ENCODE results near the gene RTP1.
"Not testable (repeated sequence)": the region's sequence is repeated elsewhere in the genome, so short reads cannot be mapped to it uniquely, and the experiment has no call there.

Gene RTP1

GRCh38 chr3:187199463-187200050, 2.3 kb downstream of the RTP1 start:
- DNase-seq = not testable (repeated sequence)

GRCh38 chr3:187205683-187206082, 8.4 kb downstream of the RTP1 start:
- no peak for DNase-seq

- no peak for DNase-seq
Observed at GRCh38 chr3:187207062-187207461, 9.8 kb downstream of the RTP1 start.

- DNase-seq = no peak
Observed at GRCh38 chr3:187207624-187208023, 10.3 kb downstream of the RTP1 start.

GRCh38 chr3:187208159-187208558, 10.9 kb downstream of the RTP1 start:
- no peak for DNase-seq

- DNase-seq = no peak
Observed at GRCh38 chr3:187209491-187209890, 12.2 kb downstream of the RTP1 start.

GRCh38 chr3:187210091-187210490, 12.8 kb downstream of the RTP1 start:
- DNase-seq = no peak

GRCh38 chr3:187210545-187211327, 13.4 kb downstream of the RTP1 start:
- DNase-seq = no peak

GRCh38 chr3:187211532-187212195, 14.4 kb downstream of the RTP1 start:
- no peak for DNase-seq

GRCh38 chr3:187212196-187212545, 14.9 kb downstream of the RTP1 start:
- DNase-seq = no peak

- DNase-seq = no peak
Observed at GRCh38 chr3:187212705-187213104, 15.4 kb downstream of the RTP1 start.

GRCh38 chr3:187213616-187214015, 16.3 kb downstream of the RTP1 start:
- no peak for DNase-seq

GRCh38 chr3:187215460-187215859, 18.2 kb downstream of the RTP1 start:
- DNase-seq = no peak

GRCh38 chr3:187222801-187223200, 25.5 kb downstream of the RTP1 start:
- no peak for DNase-seq

- no peak for DNase-seq
Observed at GRCh38 chr3:187223799-187224198, 26.5 kb downstream of the RTP1 start.

- DNase-seq = no peak
Observed at GRCh38 chr3:187227658-187228258, 30.5 kb downstream of the RTP1 start.

- no peak for DNase-seq
Observed at GRCh38 chr3:187228740-187229139, 31.5 kb downstream of the RTP1 start.

GRCh38 chr3:187230011-187230410, 32.7 kb downstream of the RTP1 start:
- DNase-seq = no peak

GRCh38 chr3:187236962-187237361, 39.7 kb downstream of the RTP1 start:
- no peak for DNase-seq

- no peak for DNase-seq
Observed at GRCh38 chr3:187237741-187238140, 40.5 kb downstream of the RTP1 start.

- no peak for DNase-seq
Observed at GRCh38 chr3:187238239-187238638, 41.0 kb downstream of the RTP1 start.

- DNase-seq = not testable (repeated sequence)
Observed at GRCh38 chr3:187238835-187239234, 41.5 kb downstream of the RTP1 start.

GRCh38 chr3:187242435-187242834, 45.1 kb downstream of the RTP1 start:
- no peak for DNase-seq

GRCh38 chr3:187242900-187243299, 45.6 kb downstream of the RTP1 start:
- no peak for DNase-seq
